ENCODE results near the gene ILDR2.

The ILDR2 gene

DNA sequence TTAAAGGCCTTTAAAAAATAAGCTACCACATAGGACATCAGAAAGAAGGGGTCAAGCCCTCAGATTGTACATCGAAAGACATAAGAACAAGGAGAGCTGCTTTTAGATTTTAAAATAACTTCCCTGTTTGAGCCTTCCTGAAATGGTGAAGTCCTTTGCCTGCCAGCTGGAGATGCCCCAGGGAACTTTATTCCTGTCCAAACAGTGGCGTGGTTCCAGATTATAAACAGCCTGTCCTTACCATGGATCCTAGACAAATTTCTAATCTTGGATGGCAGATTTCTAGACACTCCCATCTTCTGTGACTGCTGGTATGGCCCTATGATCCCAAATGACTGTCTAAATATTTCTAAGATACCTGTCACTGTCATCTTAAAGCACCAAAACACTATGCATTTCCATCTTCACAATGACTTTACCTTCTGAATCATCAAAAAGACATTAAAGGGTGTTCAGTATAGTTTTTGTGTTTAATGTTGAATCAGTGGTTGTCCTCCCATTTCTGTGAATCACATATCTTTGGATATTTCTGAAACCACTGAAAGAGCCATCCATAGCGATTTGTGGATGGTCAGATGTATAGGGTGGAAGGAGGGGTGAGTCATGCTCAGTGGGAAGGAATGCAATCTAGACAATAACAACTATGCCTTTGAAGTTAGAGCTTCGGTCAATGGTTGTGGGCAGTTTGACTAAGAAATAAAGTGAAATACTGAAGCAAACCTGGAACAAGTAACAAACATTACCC, 23.2 kb downstream of the ILDR2 start:
- peak; percentile 93 for FAIRE-seq
- no peak for DNase-seq (ENCODE audit: insufficient read length, low spot score)
- no peak for TF ChIP-seq POLR2A (IDR thresholded peaks at IDR 0.05; ENCODE audit: low read depth, low read length)

DNA sequence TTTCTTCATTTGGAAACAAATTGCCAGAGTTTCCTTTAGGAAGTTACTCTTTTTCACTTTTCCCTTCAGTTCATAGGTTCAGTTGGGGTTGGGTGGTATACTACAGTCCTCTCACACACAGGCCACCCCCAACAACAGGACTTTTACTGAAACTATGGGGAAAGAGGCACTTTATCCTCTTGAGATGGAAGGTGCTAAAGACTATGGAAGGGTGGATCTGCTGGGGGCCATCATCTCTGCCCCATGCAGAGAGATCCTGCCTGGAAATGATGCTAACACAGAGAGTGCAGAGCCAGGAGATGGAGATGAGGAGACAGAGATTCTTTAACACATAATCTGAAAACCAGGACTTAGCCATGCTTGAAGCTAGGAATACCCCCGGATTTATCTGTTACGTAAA, 24.3 kb downstream of the ILDR2 start:
- FAIRE-seq (no peak), DNase-seq (ENCODE audit: insufficient read length, low spot score) (no peak)
- no peak for TF ChIP-seq POLR2A (IDR thresholded peaks at IDR 0.05; ENCODE audit: low read depth, low read length)

DNA sequence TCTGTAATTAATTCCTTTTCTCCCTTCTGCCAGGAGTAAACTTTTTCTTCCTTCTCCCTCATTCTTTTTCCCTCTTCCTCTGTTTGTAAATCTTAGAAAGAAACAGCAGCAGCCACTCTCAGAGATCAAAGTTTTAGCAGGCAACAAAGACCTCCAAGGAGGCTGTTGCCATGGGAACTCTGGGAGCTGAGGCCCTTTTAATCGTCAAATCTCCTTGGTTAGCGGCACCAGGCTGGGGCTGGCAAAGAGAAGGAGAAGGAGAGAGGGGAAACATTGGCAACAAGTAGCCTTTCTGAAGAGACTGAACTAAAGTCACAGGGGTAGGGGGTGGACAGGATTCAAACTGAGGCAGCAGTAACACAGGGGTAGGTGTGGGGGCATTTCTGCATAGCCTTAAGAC, 25.2 kb downstream of the ILDR2 start:
- no peak for DNase-seq (ENCODE audit: insufficient read length, low spot score)
- no peak for TF ChIP-seq POLR2A (IDR thresholded peaks at IDR 0.05; ENCODE audit: low read depth, low read length)

GRCh38 chr1:166948856-166949350, 26.4 kb downstream of the ILDR2 start:
- no peak for TF ChIP-seq POLR2A (IDR thresholded peaks at IDR 0.05; ENCODE audit: low read depth, low read length)
- FAIRE-seq = no peak
- no peak for DNase-seq (ENCODE audit: insufficient read length, low spot score)

More for the DNA sequence above, 25.2 kb downstream of the ILDR2 start:
- no peak for FAIRE-seq

- DNase-seq (ENCODE audit: insufficient read length, low spot score) = peak; percentile 30
These were observed 27.8 kb downstream of the ILDR2 start for GRCh38 chr1:166947398-166948043.

GRCh38 chr1:166944186-166944967, 31.0 kb downstream of the ILDR2 start:
- no peak for DNase-seq (ENCODE audit: insufficient read length, low spot score)
- no peak for TF ChIP-seq POLR2A (IDR thresholded peaks at IDR 0.05; ENCODE audit: low read depth, low read length)
- peak; percentile 78 for FAIRE-seq

More at GRCh38 chr1:166947398-166948043, 27.8 kb downstream of the ILDR2 start:
- TF ChIP-seq POLR2A (IDR thresholded peaks at IDR 0.05; ENCODE audit: low read depth, low read length) = no peak
- FAIRE-seq = no peak

DNA sequence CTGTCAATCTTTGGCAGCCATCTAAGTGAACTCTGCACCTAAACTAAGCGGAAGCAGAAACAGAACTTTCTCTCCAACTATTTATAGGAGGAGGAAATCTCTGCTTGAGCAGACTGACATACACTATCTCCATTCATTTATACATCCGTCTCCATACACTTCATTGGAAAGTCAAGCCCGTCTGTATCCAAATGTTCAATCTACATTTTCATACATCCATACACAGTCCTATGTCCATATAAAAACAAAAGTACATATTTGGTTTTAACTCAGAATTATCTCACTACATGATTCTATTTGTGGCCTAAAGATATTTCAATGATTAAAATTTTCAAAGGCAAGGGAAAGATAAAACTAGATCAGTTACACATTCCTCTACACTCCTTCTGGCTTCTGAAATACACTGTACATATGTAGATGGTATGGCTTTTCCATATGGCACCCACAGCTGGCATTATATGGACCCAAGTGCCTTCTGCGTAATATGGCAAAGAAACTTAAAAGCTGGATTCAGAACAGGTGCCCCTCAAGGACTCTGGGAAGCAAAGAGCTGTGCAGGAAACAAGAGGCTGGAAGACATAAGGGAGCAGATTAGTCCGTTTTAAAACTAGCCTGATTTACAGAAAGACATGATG, 35.5 kb downstream of the ILDR2 start:
- TF ChIP-seq POLR2A (IDR thresholded peaks at IDR 0.05; ENCODE audit: low read depth, low read length) = no peak
- DNase-seq (ENCODE audit: insufficient read length, low spot score) (no peak), FAIRE-seq (no peak)

DNA sequence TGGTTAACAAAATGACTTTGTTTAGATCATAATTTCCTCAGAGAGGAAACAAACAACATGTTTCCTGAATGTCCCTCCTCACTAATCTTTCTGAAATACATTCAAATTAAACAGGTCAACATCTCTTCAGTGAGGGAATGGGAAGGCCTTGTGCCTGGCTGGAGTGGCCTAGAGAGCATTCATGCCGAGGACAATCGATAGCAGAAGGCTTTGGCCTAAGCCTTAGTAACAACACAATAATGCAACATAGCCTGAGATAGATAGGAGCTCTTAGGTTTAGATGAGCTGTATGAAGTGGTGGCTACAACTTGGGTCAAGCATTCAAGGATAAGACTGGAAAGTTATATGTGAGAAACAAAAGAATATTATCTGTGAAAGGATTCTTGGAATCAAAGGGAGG, 37.4 kb downstream of the ILDR2 start:
- no peak for TF ChIP-seq POLR2A (IDR thresholded peaks at IDR 0.05; ENCODE audit: low read depth, low read length)
- FAIRE-seq (no peak), DNase-seq (ENCODE audit: insufficient read length, low spot score) (no peak)

DNA sequence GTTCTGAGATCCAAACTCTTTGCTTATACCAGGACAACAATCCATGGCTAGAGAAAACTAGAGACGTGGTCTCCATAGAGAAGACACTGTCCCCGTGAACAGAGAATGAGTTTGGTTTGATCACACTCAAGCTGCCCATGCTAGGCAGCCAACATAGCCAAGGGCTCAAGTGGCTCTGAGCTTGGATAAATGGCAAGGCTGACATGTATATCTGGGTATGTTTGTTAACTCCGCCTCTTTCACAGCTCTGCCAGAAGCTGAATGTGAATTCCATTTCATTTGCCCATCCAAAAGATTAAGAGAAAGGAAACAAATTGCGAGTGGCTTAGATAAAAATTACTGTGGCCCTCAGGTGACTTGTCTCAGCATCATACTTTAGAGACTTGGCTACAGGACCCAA, 38.0 kb downstream of the ILDR2 start:
- no peak for DNase-seq (ENCODE audit: insufficient read length, low spot score)
- no peak for TF ChIP-seq POLR2A (IDR thresholded peaks at IDR 0.05; ENCODE audit: low read depth, low read length)
- no peak for FAIRE-seq

GRCh38 chr1:166933633-166934032, 41.7 kb downstream of the ILDR2 start:
- TF ChIP-seq POLR2A (IDR thresholded peaks at IDR 0.05; ENCODE audit: low read depth, low read length) = no peak
- FAIRE-seq (no peak), DNase-seq (ENCODE audit: insufficient read length, low spot score) (no peak)

GRCh38 chr1:166933140-166933539, 42.2 kb downstream of the ILDR2 start:
- no peak for DNase-seq (ENCODE audit: insufficient read length, low spot score)
- FAIRE-seq = no peak
- no peak for TF ChIP-seq POLR2A (IDR thresholded peaks at IDR 0.05; ENCODE audit: low read depth, low read length)

- FAIRE-seq (no peak), DNase-seq (ENCODE audit: insufficient read length, low spot score) (no peak)
- TF ChIP-seq POLR2A (IDR thresholded peaks at IDR 0.05; ENCODE audit: low read depth, low read length) = no peak
These were observed 45.4 kb downstream of the ILDR2 start for GRCh38 chr1:166929911-166930310.

GRCh38 chr1:166927701-166928100, 47.6 kb downstream of the ILDR2 start:
- no peak for TF ChIP-seq POLR2A (IDR thresholded peaks at IDR 0.05; ENCODE audit: low read depth, low read length)
- FAIRE-seq (no peak), DNase-seq (ENCODE audit: insufficient read length, low spot score) (no peak)
